Gastrocnemius medialis (tissue), 4 donors: ENCODE data around the gene ST7L. TPM values are rescaled to one million over a fixed set of nuclear protein-coding genes. Genes with fewer than 3 reads are reported as not detected.

Experiments
- ATAC-seq, 2 donors: fragments of 150-250 bp; one replicate each; pipeline ENCODE4 v1.9.1; 2016
- DNase-seq, 2 donors: peaks; one replicate each; pipeline ENCODE4 v3.0.0-alpha.2; 2019
- H3K27ac ChIP-seq, 4 donors: fragments of 200-600 bp; sonication (generic); 1 replicate in 1 of 4; 2 replicates in 3 of 4; pipeline ENCODE4 v1.5.1; 2016 to 2018; ENCODE audit warnings: mild to moderate bottlenecking in 2 of 4, moderate library complexity in 1 of 4
- H3K27me3 ChIP-seq, 3 donors: fragments of 200-600 bp; sonication (generic) in 2 of 3; 1 replicate in 1 of 3; 2 replicates in 2 of 3; pipeline versions ENCODE4 v1.5.1 to v1.6.0; 2016 to 2019; ENCODE audit warnings: mild to moderate bottlenecking in 1 of 3, moderate library complexity in 1 of 3
- H3K36me3 ChIP-seq, 2 donors: fragments of 200-600 bp; sonication (generic) in 1 of 2; one replicate each; pipeline ENCODE4 v1.5.1; 2017 to 2018
- H3K4me1 ChIP-seq, 2 donors: fragments of 200-600 bp; sonication (generic) in 1 of 2; one replicate each; pipeline ENCODE4 v1.5.1; 2016 to 2017; ENCODE audit warnings: mild to moderate bottlenecking in 2 of 2
- H3K4me3 ChIP-seq, 4 donors: fragments of 200-600 bp; sonication (generic) in 3 of 4; 1 replicate in 1 of 4; 2 replicates in 3 of 4; pipeline ENCODE4 v1.5.1; 2016 to 2019; ENCODE audit warnings: mild to moderate bottlenecking in 2 of 4
- H3K9me3 ChIP-seq, 3 donors: fragments of 200-600 bp; sonication (generic) in 2 of 3; 1 replicate in 1 of 3; 2 replicates in 2 of 3; pipeline ENCODE4 v1.5.1; 2016 to 2019
- CTCF ChIP-seq, 5 experiments: fragments of 450-650 bp in 3 of 5; fragments of 200-600 bp in 2 of 5; sonication (generic) in 2 of 5; IDR thresholded peaks in 4 of 5; conservative IDR thresholded peaks in 1 of 5; 1 replicate in 4 of 5; 2 replicates in 1 of 5; pipeline ENCODE4 v1.5.1; 2016 to 2019; ENCODE audit warnings: antibody characterized with exemption in 5 of 5, mild to moderate bottlenecking in 3 of 5, moderate library complexity in 3 of 5
- POLR2A ChIP-seq, 2 donors: fragments of 450-650 bp; IDR thresholded peaks; one replicate each; pipeline ENCODE4 v1.6.1; 2017; ENCODE audit warnings: antibody characterized with exemption in 2 of 2, mild to moderate bottlenecking in 2 of 2, moderate library complexity in 2 of 2
- in situ Hi-C, 4 donors: fragments of 200-750 bp; cut with MboI; loops; one replicate each; pipeline versions ENCODE4 v1.15.0 to v1.8.0; 2017; ENCODE audit warnings: low sequenced_read_pairs in 4 of 4
- intact Hi-C: fragments of 100-400 bp; cut with DNase I; formaldehyde crosslinking; loops from one replicate; pipeline ENCODE4 v1.15.1; 2023; ENCODE audit warnings: low total_unique reads
- total RNA-seq, 4 donors: library from RNA; depleted of rRNA; stranded (reverse); fragments of >200 nt; gene quantifications; one replicate each; pipeline versions ENCODE4 v1.1.0 to v1.2.3, GENCODE V29; 2016

Gene ST7L
- total RNA-seq, 4 donors from 2014 or later, result 9.6 to 16.7 (median 15.0) TPM

GRCh38 chr1:112524986-112525385 is 94.0 kb downstream of the ST7L start:
- Histone ChIP-seq H3K4me1 (no peaks in the 10 kb centered on the region), H3K27ac (no peak overlapping the region), H3K36me3 (peaks cover 3 to 33% of the 10 kb centered on the region in 2 donors), H3K4me3 (no peak overlapping the region), H3K9me3 (no peaks in the 10 kb centered on the region), H3K27me3 (no peaks in the 10 kb centered on the region)
- ATAC-seq (no peak), DNase-seq (no peak)
- in situ Hi-C loops (no loop called here), intact Hi-C loops (no loop called here)
- TF ChIP-seq POLR2A (IDR thresholded peaks at IDR 0.05) (no peak), CTCF (IDR thresholded peaks at IDR 0.05 in 4 of 5, conservative IDR thresholded peaks at IDR 0.05 in 1 of 5) (no peak)

GRCh38 chr1:112524251-112524650 is 94.7 kb downstream of the ST7L start:
- Histone ChIP-seq H3K4me1 (no peaks in the 10 kb centered on the region), H3K4me3 (no peak overlapping the region), H3K9me3 (no peaks in the 10 kb centered on the region), H3K27ac (no peak overlapping the region), H3K36me3 (peaks cover 0 to 33% of the 10 kb centered on the region in 2 donors), H3K27me3 (no peaks in the 10 kb centered on the region)
- in situ Hi-C loops (no loop called here), intact Hi-C loops (no loop called here)
- DNase-seq (no peak), ATAC-seq (no peak)
- TF ChIP-seq POLR2A (IDR thresholded peaks at IDR 0.05) (no peak), CTCF (IDR thresholded peaks at IDR 0.05 in 4 of 5, conservative IDR thresholded peaks at IDR 0.05 in 1 of 5) (no peak)

GRCh38 chr1:112522621-112523020 is 96.3 kb downstream of the ST7L start:
- H3K27ac ChIP-seq, result no peak overlapping the region
- intact Hi-C loops (no loop called here), in situ Hi-C loops (no loop called here)
- no peaks in the 10 kb centered on the region for H3K9me3 ChIP-seq
- TF ChIP-seq POLR2A (IDR thresholded peaks at IDR 0.05) (no peak), CTCF (IDR thresholded peaks at IDR 0.05 in 4 of 5, conservative IDR thresholded peaks at IDR 0.05 in 1 of 5) (no peak)
- DNase-seq (no peak), ATAC-seq (peak in 1 of 2 donors; percentile 39)
- no peaks in the 10 kb centered on the region for H3K4me1 ChIP-seq
- no peaks in the 10 kb centered on the region for H3K27me3 ChIP-seq
- no peak overlapping the region for H3K4me3 ChIP-seq
- peaks cover 0 to 21% of the 10 kb centered on the region in 2 donors for H3K36me3 ChIP-seq

GRCh38 chr1:112520166-112520565 is 98.8 kb downstream of the ST7L start:
- in situ Hi-C loops, result no loop called here
- H3K36me3 ChIP-seq, result peaks cover 0 to 3% of the 10 kb centered on the region in 2 donors

More at GRCh38 chr1:112520166-112520565, 98.8 kb downstream of the ST7L start:
- H3K9me3 ChIP-seq, result no peaks in the 10 kb centered on the region
- intact Hi-C loops, result no loop called here
- ATAC-seq (no peak), DNase-seq (no peak)
- no peak overlapping the region for H3K4me3 ChIP-seq
- TF ChIP-seq POLR2A (IDR thresholded peaks at IDR 0.05), result no peak
- TF ChIP-seq CTCF (IDR thresholded peaks at IDR 0.05 in 4 of 5, conservative IDR thresholded peaks at IDR 0.05 in 1 of 5), result no peak
- H3K4me1 ChIP-seq, result no peaks in the 10 kb centered on the region
- no peaks in the 10 kb centered on the region for H3K27me3 ChIP-seq
- H3K27ac ChIP-seq, result no peak overlapping the region
